Measurements from ENCODE around the gene DTYMK.
"Not testable (repeated sequence)": the region's sequence is repeated elsewhere in the genome, so short reads cannot be mapped to it uniquely, and the experiment has no call there.

Gene DTYMK

DNA sequence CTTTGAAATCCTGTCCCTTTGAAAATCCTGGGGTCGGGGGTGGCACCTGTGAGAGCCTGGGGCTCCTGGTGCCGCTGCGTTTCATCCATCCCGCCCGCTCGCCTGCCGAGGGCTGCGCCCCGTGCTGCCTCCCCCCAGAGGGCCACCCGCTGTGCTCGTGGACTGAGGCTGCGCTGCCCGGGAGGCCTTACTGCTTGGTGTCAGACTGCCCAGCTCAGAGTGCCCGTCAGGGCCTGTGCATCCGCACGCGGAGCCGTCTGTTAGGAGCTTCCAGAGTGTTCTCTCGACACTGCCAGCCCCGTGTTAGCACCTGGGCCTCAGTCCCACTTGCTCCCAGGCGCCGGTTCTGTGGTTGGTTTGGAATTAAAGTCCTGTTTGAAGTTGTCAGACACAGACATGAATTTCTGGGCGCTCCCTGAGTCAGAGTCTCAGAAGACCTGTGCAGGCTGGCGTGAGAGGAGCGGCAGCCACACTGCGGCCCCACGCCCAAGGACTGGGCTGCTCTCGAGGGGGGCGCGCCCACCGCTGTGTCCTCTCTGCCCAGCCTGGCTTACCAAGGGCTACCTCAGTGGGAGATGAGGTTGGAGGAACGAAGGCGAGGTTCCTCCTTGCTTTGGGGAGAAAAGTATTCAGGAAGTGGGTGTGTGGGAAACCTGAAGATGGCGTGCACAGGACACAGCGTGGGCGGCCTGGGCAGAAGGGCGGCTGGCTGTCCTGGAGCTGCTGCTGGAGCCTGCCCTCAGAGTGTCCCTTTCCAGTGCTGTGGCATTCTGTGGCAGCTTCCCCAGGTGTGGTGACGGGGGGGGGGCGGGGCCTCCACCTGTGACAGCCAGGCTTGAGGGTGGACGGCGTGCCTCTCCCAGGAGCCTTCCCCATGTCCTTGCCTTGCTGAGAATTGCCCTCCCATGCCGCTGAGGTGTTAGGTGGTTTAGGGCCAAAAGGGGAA, 14.1 kb downstream of the DTYMK start:
- DNase-seq (ENCODE audit: low read depth, low spot score): no peak

DNA sequence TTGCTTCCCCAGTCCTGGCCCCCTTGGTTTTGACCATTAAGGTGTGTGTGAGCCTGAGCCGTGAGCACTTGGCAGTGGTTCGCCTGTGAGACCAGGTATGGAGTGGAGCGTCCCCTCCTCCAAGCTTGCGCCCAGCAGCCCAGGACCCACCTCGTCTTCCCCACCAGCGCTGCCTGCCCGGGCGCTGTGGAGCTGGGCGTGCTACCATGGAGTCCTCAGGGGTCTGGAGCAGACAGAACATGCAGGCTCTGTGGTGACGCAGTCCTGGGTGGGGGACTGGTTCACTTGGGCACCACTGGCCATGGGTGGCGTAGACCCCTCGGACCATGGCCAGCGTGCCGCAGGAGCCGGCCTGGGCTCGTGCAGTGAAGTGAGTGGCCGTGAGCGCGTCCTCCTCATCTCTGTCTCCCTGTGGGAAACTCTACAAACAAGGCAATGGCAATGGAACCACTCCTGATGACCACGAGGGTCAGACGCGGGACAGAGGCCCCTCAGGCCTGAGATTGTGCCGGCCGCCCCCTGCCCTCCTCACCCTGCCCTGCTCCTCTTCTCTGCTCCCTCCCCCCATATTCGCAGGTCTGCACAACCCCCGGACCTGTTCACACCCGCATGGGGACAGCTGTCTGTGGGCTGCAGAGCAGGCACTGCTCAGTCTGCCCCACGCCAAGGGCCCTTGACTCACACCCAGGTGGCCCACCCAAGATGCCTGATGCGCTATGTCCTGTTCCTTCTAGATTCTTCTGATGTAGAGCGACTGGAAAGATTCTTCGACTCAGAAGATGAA, 15.0 kb downstream of the DTYMK start:
- no peak for DNase-seq (ENCODE audit: low read depth, low spot score)

DNA sequence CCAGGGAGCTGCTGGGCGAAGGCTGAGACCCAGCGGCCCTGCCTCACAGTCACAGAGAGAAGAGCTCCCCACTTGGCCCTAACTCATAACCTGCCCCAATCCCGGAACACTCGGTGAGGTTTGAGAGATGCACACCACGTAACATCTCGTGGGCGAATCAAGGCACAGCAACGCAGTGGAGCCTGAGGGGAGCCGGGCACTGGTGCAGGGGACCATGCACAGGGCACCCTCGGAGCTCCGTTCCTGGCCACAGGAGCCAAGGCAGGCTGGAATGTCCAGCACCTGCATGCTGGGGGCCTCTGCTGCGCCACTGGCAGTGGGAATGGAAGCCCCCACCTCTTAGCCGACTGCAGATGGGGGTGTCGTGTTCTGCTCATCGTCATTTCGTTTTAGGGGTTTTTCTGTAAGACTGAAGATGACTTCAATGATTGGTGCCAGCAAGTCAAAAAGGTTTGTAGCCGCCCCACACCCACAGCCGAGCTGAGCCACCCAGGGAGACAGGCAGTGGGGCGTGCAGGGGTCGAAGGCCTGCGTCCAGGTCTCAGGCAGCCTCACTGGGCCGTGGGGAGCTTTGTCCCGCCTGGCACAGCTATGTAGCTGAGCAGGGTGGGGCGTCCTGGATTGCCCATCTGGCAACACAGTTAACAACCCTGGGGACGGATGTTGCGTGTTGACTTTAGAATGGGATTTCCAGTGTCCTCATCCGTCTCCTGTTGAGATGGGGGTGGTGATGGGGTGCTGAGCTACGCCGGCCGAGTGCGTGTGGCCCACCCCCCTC, 16.1 kb downstream of the DTYMK start:
- no peak for DNase-seq (ENCODE audit: low read depth, low spot score)

DNA sequence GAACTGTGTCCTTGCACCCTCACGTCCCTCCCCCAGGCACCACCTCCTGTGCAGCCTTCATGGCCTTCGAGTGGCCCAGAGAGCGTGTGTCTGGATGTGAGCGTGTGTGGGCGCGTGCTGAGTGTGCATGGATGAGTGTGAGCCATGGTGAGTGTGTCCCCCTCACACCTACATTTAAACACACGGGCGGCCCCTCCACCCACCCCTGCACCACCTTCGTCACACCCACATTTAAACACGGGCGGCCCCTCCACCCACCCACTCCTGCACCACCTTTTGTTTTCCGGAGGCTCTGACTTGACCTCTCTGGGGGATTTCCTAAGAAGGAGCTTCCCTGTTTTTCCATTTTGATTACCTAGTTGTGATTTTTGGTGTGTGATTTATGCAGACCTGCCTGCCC, 17.8 kb downstream of the DTYMK start:
- no peak for DNase-seq (ENCODE audit: low read depth, low spot score)

DNA sequence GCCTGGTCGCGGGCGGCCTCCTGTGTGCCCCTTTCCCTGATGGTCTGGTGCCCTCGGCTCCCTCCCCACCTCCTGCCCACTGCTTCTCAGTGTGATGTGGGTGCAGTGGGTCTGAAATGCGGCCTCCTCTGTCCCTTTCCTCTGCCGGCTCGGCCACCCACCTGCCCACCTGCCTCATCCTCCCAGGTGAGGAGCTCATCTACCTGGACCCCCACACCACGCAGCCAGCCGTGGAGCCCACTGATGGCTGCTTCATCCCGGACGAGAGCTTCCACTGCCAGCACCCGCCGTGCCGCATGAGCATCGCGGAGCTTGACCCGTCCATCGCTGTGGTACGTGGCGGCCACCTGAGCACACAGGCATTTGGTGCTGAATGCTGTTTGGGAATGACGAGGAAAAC, 18.3 kb downstream of the DTYMK start:
- DNase-seq (ENCODE audit: low read depth, low spot score): no peak

DNA sequence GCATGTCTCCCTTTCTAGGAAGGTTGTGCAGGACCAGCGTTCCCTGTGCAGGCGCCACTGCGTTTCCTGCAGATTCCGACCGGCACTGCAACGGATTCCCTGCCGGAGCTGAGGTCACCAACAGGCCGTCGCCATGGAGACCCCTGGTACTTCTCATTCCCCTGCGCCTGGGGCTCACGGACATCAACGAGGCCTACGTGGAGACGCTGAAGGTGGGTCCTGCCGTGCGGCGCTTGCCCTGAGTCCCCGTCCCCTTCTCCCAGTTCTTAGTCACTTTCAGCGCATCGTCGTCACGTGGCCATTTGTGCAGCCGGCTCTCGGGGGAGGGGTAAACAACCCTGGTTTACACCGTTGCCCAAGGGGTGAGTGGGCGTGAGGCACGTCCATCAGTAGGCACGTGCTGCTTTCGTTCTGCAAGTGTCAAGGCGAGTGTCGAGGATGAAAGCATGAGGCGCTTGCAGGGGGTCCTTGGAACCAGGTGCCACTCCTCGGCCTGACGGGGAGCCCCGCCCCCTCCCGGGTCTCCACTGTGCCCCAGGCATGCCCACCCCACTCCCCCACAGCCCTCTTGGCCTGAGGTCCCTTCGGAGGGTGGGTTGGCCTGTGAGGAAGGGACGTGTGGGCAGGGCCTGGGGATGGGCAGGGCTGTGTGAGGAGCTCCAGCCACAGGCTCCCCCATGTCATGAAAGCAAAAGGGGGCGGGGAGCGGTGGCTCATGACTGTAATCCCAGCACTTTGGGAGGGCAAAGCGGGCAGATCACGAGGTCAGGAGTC, 19.8 kb downstream of the DTYMK start:
- no peak for DNase-seq (ENCODE audit: low read depth, low spot score)

DNA sequence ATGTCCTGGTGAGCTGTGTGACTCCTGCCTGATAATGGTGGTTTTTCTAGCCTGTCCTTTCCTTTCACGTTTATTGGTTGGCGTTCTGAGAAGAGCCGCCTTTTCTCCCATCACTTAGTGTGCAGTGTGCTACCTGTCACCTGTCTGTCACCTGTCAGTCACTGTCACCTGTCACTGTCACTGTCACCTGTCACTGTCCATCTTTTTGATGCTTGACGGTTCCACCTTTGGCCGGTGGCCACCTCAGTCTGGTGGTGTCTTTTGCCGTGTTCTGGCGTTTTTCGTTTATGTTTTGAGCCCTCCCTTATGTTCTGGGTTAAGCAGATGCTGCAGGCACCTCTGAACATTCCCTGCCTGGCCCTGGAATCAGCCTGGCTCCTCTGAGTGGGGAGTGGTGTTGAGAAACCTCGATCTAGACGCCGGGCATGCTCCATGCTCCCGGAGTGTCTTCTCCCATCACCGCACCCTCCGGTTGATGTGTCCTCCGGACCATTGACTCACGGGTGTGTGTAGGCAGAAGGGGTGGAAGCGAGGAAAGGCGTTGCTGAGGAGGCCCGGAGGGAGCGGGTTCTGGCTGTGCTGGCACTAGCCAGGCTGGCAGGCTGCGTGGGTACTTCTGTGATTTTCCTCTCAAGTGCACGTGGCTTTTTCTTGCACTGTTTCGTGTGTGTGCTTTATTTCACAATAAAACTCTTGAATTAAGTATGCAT, 20.7 kb downstream of the DTYMK start:
- DNase-seq (ENCODE audit: low read depth, low spot score): no peak

DNA sequence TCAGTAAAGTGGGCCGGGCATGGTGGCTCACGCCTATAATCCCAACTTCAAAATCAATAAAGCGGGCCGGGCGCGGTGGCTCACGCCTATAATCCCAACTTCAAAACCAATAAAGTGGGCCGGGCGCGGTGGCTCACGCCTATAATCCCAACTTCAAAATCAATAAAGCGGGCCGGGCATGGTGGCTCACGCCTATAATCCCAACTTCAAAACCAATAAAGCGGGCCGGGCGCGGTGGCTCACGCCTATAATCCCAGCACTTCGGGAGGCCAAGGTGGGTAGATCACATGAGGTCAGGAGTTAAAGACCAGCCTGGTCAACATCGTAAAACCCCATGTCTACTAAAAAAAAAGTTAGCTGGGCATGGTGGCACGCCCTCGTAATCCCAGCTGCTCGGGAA, 23.9 kb downstream of the DTYMK start:
- not testable (repeated sequence) for DNase-seq (ENCODE audit: low read depth, low spot score)

DNA sequence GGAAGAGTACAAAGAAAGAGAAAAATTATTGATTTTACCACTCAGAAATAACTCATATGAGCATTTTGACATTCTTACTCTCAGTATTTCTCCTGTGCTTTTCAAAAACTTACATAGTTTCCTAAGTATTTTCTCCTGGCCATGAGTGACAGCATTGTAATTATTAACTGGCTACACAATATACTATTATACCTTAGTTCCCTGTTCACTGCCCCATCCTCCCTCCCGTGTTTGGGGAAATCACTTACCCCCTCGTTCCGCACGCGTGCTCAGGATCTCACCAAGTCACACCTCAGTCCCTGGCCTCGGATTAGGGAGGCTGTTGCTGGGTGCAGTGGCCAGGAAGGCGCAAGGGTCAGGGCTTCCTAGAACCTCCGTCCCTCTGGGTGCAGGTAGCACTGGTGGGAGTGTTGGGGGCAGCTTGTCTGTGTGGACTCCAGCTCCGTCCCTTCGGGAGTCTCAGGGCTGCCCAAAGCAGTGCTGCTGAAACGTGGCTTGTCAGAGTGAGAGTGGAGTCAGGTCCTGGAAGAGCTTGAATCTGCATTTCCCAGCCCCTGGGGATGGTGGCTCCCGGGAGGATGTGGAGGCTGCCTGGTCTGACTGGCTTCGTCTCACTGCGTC, 25.9 kb downstream of the DTYMK start:
- no peak for DNase-seq (ENCODE audit: low read depth, low spot score)

DNA sequence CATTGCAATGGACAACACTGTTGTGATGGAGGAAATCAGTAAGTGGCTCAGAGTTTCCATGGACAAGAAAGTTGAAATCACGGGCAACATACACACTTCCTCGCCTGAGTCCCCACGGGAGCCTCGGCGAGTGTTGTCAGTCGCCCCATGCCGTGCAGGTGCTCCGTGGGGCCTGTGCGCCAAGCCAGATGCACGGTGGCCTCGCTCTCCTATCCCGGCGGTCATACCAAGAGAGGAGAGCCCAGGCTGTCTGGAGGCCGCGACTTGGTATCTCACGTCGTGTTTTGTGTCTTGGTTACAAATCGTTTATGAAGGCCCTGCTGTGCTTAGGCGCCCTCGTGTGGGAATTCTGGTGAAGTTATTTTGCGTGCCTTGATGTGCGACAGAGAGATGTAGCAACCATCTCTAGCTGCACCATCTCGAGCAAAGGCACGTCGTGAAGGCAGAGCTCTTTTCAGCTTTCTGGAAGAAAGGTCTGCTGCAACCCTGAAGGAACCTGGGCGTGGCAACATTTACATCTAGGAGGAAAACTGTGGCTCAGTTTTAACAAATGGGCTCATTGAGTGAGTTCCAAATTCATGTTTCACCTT, 27.4 kb downstream of the DTYMK start:
- no peak for DNase-seq (ENCODE audit: low read depth, low spot score)

DNA sequence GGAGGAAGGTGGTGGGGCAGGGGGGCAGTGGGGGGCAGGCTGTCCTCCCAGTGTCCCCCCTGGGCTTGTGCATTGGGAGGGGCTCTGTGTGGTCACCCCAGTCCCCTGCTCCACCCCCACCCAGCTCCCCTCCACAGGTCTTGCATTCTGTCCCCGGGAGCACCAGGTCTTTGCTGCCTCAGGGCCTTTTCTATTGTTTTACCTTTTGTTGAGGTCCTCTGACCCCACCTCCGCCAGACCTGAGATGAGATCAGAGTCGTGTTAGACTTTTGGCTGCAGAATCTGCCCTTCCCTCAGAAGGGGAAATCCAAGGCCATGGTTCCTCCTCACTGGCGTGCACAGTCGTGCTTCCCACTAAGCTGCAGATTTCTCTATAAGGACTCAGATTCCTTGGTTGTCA, 28.3 kb downstream of the DTYMK start:
- DNase-seq (ENCODE audit: low read depth, low spot score): no peak

DNA sequence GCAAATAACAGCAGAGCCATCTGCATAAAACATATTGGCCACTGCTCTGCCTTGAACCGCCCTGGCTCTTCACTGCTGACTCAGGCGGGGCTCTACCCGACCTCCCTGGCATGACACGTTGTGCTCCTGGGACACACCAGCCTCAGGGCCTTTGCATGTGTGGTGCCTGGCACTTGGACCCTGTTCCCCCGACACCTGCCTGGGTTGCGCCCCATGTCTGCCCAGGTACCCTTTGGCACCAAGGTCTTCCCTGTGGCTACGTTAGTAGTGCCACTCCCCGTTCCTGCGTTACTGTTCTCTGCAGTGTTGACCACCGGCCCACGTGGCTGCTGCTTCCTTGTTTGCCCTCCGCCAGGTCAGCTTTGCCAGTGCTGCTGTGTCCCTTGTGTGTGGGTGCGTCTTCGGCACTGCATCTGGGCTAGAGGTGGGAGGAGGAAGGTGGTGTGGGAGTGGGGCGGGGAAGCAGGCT, 28.8 kb downstream of the DTYMK start:
- DNase-seq (ENCODE audit: low read depth, low spot score): no peak

DNA sequence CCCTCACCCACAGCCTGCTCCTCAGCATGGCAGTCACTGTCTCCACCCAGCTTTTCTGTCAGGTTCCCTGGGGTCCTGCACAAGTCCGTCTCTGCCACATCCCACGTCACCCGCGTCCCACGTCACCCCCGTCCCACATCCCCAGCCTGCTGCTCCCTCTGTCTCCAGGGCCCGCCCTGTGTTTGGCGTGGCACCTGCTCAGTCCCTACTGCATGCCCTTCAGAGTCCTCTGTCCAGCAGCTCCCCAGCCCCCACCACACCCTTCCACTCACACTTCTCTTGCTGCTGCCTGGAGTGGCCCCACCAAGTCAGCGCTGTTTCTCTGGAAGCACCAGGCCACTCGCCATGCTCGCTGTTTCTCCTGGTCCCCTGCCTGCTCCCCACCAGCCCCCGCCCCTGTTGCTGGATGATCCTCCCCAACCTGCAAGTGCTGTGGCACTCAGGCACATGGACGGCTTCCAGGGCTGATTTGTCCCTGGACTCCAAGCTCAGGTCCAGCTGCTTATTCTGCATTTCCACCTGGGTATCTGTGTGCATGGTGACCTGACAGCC, 30.3 kb downstream of the DTYMK start:
- no peak for DNase-seq (ENCODE audit: low read depth, low spot score)

DNA sequence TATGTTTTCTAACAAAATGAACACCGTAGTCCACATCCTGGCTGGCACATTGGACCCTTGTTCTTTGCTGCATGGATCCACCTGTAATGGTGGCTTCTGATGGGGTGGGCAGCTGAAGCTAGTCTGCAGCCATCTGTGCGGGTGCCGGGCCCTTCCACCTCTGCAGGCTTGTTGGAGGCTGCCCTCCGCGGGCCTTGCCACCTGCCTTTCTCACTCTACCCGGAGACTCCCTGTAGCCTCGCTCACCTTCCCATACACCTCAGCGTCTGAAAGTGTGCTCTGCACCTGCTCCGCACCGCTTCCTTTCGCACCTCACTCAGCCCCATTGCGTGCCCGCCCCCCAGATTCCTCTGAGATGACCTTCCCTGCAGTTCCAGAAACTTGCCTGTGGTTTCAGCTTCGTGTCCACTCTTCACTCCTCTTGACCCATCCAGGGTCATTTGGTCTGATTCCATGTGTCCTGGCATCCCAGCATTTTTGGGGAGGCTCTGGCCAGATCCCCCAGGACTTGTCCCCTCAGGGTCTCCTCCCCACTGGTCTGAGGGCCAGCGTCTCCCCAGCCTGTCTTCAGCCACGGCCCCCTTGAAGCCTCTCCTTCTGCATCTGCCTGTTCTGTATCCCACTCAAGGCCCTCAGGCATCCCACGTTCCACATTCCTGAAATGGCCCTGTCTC, 31.0 kb downstream of the DTYMK start:
- no peak for DNase-seq (ENCODE audit: low read depth, low spot score)

DNA sequence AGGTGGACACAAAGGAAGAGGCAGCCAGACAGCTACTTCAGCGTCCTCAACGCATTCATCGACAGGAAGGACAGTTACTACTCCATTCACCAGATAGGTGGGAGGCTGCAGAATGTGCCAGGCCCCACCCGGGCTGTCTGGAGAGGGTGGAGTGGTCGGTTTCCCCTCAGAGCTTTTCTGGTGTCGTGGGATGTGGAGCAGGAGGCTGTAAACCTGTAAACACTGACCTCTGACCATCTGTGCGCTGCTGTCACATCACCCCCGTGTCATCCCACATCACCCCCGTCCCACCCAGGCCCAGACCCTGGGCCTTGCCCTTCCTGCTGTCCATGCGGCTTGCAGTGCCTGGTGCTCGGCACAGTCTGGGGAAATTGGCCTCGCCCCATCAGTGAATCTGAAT, 32.1 kb downstream of the DTYMK start:
- no peak for DNase-seq (ENCODE audit: low read depth, low spot score)

DNA sequence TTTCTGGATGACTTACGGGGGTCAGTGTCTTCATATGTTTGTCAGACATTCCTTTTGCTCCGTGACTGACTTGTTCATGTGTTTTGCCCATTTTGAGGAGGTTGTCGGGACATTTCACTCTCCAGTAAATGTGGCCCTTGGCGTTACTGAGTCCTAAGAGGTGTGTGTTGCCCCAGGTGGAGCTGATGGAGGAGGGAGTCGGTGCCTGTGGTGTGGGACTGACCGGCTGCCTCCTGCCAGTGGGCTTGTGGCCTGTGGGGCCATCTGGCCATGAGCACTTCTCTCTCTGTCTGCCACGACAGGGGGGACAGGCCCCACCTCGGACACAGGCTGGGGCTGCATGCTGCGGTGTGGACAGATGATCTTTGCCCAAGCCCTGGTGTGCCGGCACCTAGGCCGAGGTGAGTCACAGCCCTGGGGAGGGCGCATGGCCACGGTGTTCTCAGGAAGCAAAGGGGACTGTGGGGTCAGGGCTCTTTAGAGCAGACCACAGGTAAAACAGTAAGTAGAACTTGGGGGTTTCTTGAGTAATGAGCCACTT, 33.3 kb downstream of the DTYMK start:
- DNase-seq (ENCODE audit: low read depth, low spot score): no peak

DNA sequence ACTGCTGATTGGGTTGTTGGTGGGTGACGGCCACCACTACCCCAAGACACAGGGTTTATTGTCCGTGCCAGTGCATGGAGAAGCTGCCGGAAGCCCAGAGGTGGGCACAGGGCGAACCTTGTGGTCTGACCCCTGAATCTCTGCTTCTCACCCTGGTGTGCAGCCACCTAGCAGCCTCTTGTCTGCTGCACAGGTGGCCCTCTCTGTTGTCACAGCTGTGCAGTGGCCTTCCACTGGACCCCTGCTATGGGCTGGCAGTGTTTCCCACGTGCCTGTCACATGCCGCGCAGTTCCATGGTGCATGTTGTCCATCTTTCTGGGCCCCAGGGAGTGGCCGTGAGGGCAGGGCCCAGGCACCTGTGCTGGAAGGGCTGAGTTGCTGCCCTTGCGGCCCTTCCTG, 33.9 kb downstream of the DTYMK start:
- DNase-seq (ENCODE audit: low read depth, low spot score): no peak

DNA sequence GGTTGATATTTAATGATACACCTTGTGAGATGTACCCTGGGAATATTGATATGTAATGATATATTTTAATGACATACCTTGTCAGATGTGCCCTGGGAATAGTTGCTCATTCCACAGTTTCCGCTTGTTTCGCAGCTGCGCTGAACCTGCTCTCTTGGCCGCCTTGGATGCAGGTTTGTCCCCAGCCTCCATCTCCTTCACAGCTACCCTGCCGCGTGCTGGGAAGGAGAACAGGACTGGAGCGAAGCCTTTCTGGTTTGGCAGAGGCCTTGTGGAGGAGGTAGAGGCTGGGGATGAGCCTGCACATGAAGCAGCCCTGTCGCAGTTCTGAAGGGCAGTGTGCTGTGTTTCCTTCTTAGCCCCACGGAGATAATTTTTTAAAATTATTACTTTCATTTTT, 34.5 kb downstream of the DTYMK start:
- DNase-seq (ENCODE audit: low read depth, low spot score): no peak

DNA sequence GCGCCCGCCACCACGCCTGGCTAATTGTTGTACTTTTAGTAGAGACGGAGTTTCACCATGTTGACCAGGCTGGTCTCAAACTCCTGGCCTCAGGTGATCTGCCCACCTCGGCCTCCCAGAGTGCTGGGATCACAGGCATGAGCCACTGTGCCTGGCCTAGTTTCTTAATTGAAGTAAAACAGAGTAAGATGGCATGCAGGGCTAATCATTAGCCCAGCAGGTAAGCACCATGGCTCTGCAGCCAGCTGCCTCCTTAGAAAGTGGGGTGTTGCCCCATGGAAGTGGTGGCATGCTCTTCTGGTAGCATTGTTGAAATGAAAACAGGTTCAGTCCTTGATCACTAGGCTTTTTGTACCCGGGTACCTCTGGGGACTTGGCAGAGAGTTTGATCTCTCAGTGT, 36.7 kb downstream of the DTYMK start:
- DNase-seq (ENCODE audit: low read depth, low spot score): no peak

All from iPS DF 19.7 (cell line).